ENCODE results near the gene LAMA5.

- TF ChIP-seq, protein P1, sequence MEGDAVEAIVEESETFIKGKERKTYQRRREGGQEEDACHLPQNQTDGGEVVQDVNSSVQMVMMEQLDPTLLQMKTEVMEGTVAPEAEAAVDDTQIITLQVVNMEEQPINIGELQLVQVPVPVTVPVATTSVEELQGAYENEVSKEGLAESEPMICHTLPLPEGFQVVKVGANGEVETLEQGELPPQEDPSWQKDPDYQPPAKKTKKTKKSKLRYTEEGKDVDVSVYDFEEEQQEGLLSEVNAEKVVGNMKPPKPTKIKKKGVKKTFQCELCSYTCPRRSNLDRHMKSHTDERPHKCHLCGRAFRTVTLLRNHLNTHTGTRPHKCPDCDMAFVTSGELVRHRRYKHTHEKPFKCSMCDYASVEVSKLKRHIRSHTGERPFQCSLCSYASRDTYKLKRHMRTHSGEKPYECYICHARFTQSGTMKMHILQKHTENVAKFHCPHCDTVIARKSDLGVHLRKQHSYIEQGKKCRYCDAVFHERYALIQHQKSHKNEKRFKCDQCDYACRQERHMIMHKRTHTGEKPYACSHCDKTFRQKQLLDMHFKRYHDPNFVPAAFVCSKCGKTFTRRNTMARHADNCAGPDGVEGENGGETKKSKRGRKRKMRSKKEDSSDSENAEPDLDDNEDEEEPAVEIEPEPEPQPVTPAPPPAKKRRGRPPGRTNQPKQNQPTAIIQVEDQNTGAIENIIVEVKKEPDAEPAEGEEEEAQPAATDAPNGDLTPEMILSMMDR (conservative IDR thresholded peaks at IDR 0.05 in 1 of 2, IDR thresholded peaks at IDR 0.05 in 1 of 2; ENCODE audit: extremely low read depth in 1 of 2, insufficient read depth in 1 of 2, low read depth in 1 of 2, low read length in 2 of 2): no peak
- no peak for TF ChIP-seq EZH2 (IDR thresholded peaks at IDR 0.05; ENCODE audit: borderline replicate concordance, low read length)
Measured at GRCh38 chr20:62346398-62347150, 20.5 kb downstream of the LAMA5 start.

All from mammary epithelial cell (primary cell).